Loucy (cell line): Measurements from ENCODE around the gene RAI14.

Experiments used
- H2AFZ ChIP-seq: fragments of 200-600 bp; sonication (generic); 2 replicates; pipeline ENCODE4 v1.6.0; 2016; ENCODE audit warnings: antibody characterized with exemption, mild to moderate bottlenecking, low read length, moderate library complexity
- H3F3A ChIP-seq: fragments of 200-600 bp; 2 replicates; pipeline ENCODE4 v1.6.0; 2016; ENCODE audit warnings: antibody characterized with exemption, low read depth, mild to moderate bottlenecking
- H3K27me3 ChIP-seq: fragments of 200-600 bp; sonication (generic); 2 replicates; pipeline ENCODE4 v1.6.1; 2014; ENCODE audit warnings: low read length, mild to moderate bottlenecking; ENCODE audit not compliant: insufficient read depth, poor library complexity, severe bottlenecking
- H3K36me3 ChIP-seq: fragments of 200-600 bp; sonication (generic); 2 replicates; pipeline ENCODE4 v1.6.1; 2016; ENCODE audit warnings: low read length; ENCODE audit not compliant: insufficient read depth
- H3K4me1 ChIP-seq: fragments of 200-600 bp; sonication (generic); 2 replicates; pipeline ENCODE4 v1.5.1; 2014; ENCODE audit warnings: low read length, mild to moderate bottlenecking; ENCODE audit not compliant: insufficient read depth, poor library complexity, severe bottlenecking
- H3K4me2 ChIP-seq: fragments of 200-600 bp; sonication (generic); 2 replicates; pipeline ENCODE4 v1.6.0; 2014; ENCODE audit warnings: antibody characterized with exemption, low read length, low read depth, mild to moderate bottlenecking; ENCODE audit not compliant: poor library complexity, severe bottlenecking
- H3K4me3 ChIP-seq: fragments of 200-600 bp; sonication (generic); 2 replicates; pipeline ENCODE4 v1.5.1; 2014; ENCODE audit warnings: low read length, mild to moderate bottlenecking, mixed read lengths; ENCODE audit not compliant: poor library complexity, severe bottlenecking
- H3K79me2 ChIP-seq: fragments of 200-600 bp; sonication (generic); 2 replicates; pipeline ENCODE4 v1.6.1; 2014; ENCODE audit warnings: low read length; ENCODE audit not compliant: insufficient read depth
- H3K9ac ChIP-seq: fragments of 200-600 bp; sonication (generic); 2 replicates; pipeline ENCODE4 v1.6.0; 2014; ENCODE audit warnings: mild to moderate bottlenecking, low read depth, low read length, moderate library complexity; ENCODE audit not compliant: poor library complexity, severe bottlenecking
- H3K9me2 ChIP-seq: fragments of 200-600 bp; sonication (generic); replicated peaks from 2 replicates; pipeline ENCODE4 v1.6.1; 2016; ENCODE audit warnings: low read depth, low read length, mixed read lengths
- H3K9me3 ChIP-seq: fragments of 200-600 bp; sonication (generic); 2 replicates; pipeline ENCODE4 v1.6.1; 2014; ENCODE audit warnings: mild to moderate bottlenecking, antibody characterized with exemption, low read length, low read depth; ENCODE audit not compliant: insufficient read depth
- H4K20me1 ChIP-seq: fragments of 200-600 bp; sonication (generic); 2 replicates; pipeline ENCODE4 v1.6.0; 2014; ENCODE audit warnings: antibody characterized with exemption, low read length, mild to moderate bottlenecking; ENCODE audit not compliant: insufficient read depth, poor library complexity, severe bottlenecking
- CTCF ChIP-seq: fragments of 200-600 bp; sonication (generic); conservative IDR thresholded peaks from 2 replicates; pipeline ENCODE4 v1.5.1; 2014; ENCODE audit warnings: mild to moderate bottlenecking, antibody characterized with exemption, low read length
- EZH2phosphoT487 ChIP-seq: fragments of 200-600 bp; IDR thresholded peaks from 2 replicates; pipeline ENCODE4 v1.6.1; 2018; ENCODE audit warnings: antibody characterized with exemption, mild to moderate bottlenecking, moderate library complexity, borderline replicate concordance

The RAI14 gene

GRCh38 chr5:34740389-34740806, 84.3 kb downstream of the RAI14 start:
- Histone ChIP-seq H3K36me3 (no peaks in the 10 kb centered on the region), H2AFZ (no peak overlapping the region), H4K20me1 (no peaks in the 10 kb centered on the region), H3K9ac (no peak overlapping the region), H3K4me1 (peaks cover 14% of the 10 kb centered on the region), H3K4me2 (no peak overlapping the region), H3K4me3 (no peak overlapping the region), H3K9me3 (no peaks in the 10 kb centered on the region), H3K79me2 (no peaks in the 10 kb centered on the region), H3K9me2 (no peaks in the 10 kb centered on the region), H3F3A (no peaks in the 10 kb centered on the region), H3K27me3 (no peaks in the 10 kb centered on the region)
- TF ChIP-seq CTCF (no peak), EZH2phosphoT487 (no peak)

GRCh38 chr5:34742061-34742460, 85.9 kb downstream of the RAI14 start:
- Histone ChIP-seq H3K9ac (no peak overlapping the region), H3K27me3 (no peaks in the 10 kb centered on the region), H3K4me1 (peaks cover 10% of the 10 kb centered on the region), H3F3A (no peaks in the 10 kb centered on the region), H3K4me3 (no peak overlapping the region), H3K4me2 (no peak overlapping the region), H3K79me2 (no peaks in the 10 kb centered on the region), H3K9me2 (no peaks in the 10 kb centered on the region), H3K9me3 (no peaks in the 10 kb centered on the region), H3K36me3 (no peaks in the 10 kb centered on the region), H4K20me1 (no peaks in the 10 kb centered on the region), H2AFZ (no peak overlapping the region)
- TF ChIP-seq EZH2phosphoT487 (no peak), CTCF (no peak)

GRCh38 chr5:34743878-34744277, 87.8 kb downstream of the RAI14 start:
- Histone ChIP-seq H3K4me1 (peaks cover 10% of the 10 kb centered on the region), H3K79me2 (no peaks in the 10 kb centered on the region), H3F3A (no peaks in the 10 kb centered on the region), H3K36me3 (no peaks in the 10 kb centered on the region), H3K9ac (no peak overlapping the region), H3K9me2 (no peaks in the 10 kb centered on the region), H3K4me3 (no peak overlapping the region), H2AFZ (no peak overlapping the region), H4K20me1 (no peaks in the 10 kb centered on the region), H3K27me3 (no peaks in the 10 kb centered on the region), H3K4me2 (no peak overlapping the region), H3K9me3 (no peaks in the 10 kb centered on the region)
- TF ChIP-seq EZH2phosphoT487 (no peak), CTCF (no peak)
